Sigmoid colon (tissue), 7 donors: ENCODE measurements around the gene TLE2. TPM values are rescaled to one million over a fixed set of nuclear protein-coding genes. Genes with fewer than 3 reads are reported as not detected.
A peak's percentile ranks its signal among the peaks of the same experiment; 100 is the strongest.

Experiments
- DNase-seq: peaks from one replicate; pipeline ENCODE4 v3.0.0-alpha.2; 2019
- H3K27ac ChIP-seq, 4 donors: fragments of 200-600 bp; sonication (generic); one replicate each; pipeline ENCODE4 v1.5.1; 2016 to 2019; ENCODE audit warnings: mild to moderate bottlenecking in 1 of 4
- H3K27me3 ChIP-seq, 3 donors: fragments of 200-600 bp; sonication (generic); one replicate each; pipeline ENCODE4 v1.5.1; 2019; ENCODE audit warnings: mild to moderate bottlenecking in 1 of 3
- H3K36me3 ChIP-seq, 4 donors: fragments of 200-600 bp; sonication (generic); one replicate each; pipeline ENCODE4 v1.5.1; 2016 to 2019
- H3K4me1 ChIP-seq, 4 donors: fragments of 200-600 bp; sonication (generic); one replicate each; pipeline ENCODE4 v1.5.1; 2017 to 2019
- H3K4me3 ChIP-seq, 4 donors: fragments of 200-600 bp; sonication (generic); one replicate each; pipeline ENCODE4 v1.5.1; 2017 to 2019; ENCODE audit warnings: mild to moderate bottlenecking in 2 of 4, moderate library complexity in 1 of 4
- H3K9me3 ChIP-seq, 4 donors: fragments of 200-600 bp in 3 of 4; sonication (generic) in 3 of 4; one replicate each; pipeline versions ENCODE4 v1.5.1 to v1.6.1; 2013 to 2019
- EP300 ChIP-seq, 4 donors: sonication (generic); formaldehyde crosslinking; IDR thresholded peaks; one replicate each; pipeline ENCODE4 v1.6.1; 2017; ENCODE audit warnings: antibody characterized with exemption in 4 of 4
- POLR2A ChIP-seq, 2 donors: fragments of 450-650 bp; IDR thresholded peaks; one replicate each; pipeline ENCODE4 v1.6.1; 2016; ENCODE audit warnings: antibody characterized with exemption in 2 of 2, mild to moderate bottlenecking in 2 of 2, moderate library complexity in 2 of 2
- POLR2AphosphoS5 ChIP-seq, 4 donors: sonication (generic); formaldehyde crosslinking; IDR thresholded peaks; one replicate each; pipeline ENCODE4 v1.6.1; 2017; ENCODE audit warnings: antibody characterized with exemption in 4 of 4
- WGBS, 2 donors: extraction: QIAGEN DNeasy Blood & Tissue Kit; methylation state at CpG; one replicate each; pipeline ENCODE4 v1.1.7; 2013; 5-methylcytosine and 5-hydroxymethylcytosine counted together
- intact Hi-C: fragments of 100-400 bp; cut with DNase I; formaldehyde crosslinking; loops from one replicate; pipeline ENCODE4 v1.15.1; 2023
- polyA plus RNA-seq, 3 donors: library from polyadenylated mRNA; stranded (reverse); fragments of 200-250 nt; gene quantifications; one replicate each; pipeline ENCODE4 v1.2.3, GENCODE V29; 2013
- total RNA-seq, 4 donors: library from RNA; depleted of rRNA; stranded (reverse); fragments of >200 nt; gene quantifications; one replicate each; pipeline ENCODE4 v1.1.0, GENCODE V29; 2016
- TF ChIP-seq, protein P1 (sequence below), 4 experiments: fragments of 450-650 bp in 3 of 4; fragments of 200-600 bp in 1 of 4; IDR thresholded peaks; one replicate each; pipeline ENCODE4 v1.5.1; 2016 to 2019; ENCODE audit warnings: antibody characterized with exemption in 4 of 4, mild to moderate bottlenecking in 3 of 4, moderate library complexity in 2 of 4
- donor health status: healthy with polysubstance abuse.
- donor health status: Bipolar disorder and iron deficiency.
- donor health status: healthy.

Gene TLE2
- total RNA-seq, result 10 to 100 TPM; 27.8 to 66.5 (median 47.3) TPM
- 10 to 100 TPM; 10.9 to 20.9 (median 14.4) TPM for polyA plus RNA-seq

GRCh38 chr19:3029065-3029923 is at the start of gene TLE2:
Gene TLE2, minus strand, starts transcription at chr19:3029280. Its CDS starts 376 bp downstream, at chr19:3028904.
- DNase-seq, result no peak
- Histone ChIP-seq H3K4me3 (peak within 1 kb of the TSS; percentile 67 to 87 (median 76)), H3K27ac (peak within 1 kb of the TSS; percentile 59 to 77 (median 70)), H3K4me1 (peaks cover 0 to 19% (median 18%) of the 10 kb centered on the region in 4 donors), H3K36me3 (peaks cover 0 to 3% (median 0%) of the 10 kb centered on the region in 4 donors), H3K27me3 (no peaks in the 10 kb centered on the region), H3K9me3 (no peaks in the 10 kb centered on the region)
- WGBS, 2 donors, result 2 to 3% methylated on average over 85 of the region's 85 CpGs
- no peak for TF ChIP-seq POLR2AphosphoS5 (IDR thresholded peaks at IDR 0.05)
- TF ChIP-seq POLR2A (IDR thresholded peaks at IDR 0.05), result no peak
- TF ChIP-seq EP300 (IDR thresholded peaks at IDR 0.05), result no peak
- TF ChIP-seq, protein P1, sequence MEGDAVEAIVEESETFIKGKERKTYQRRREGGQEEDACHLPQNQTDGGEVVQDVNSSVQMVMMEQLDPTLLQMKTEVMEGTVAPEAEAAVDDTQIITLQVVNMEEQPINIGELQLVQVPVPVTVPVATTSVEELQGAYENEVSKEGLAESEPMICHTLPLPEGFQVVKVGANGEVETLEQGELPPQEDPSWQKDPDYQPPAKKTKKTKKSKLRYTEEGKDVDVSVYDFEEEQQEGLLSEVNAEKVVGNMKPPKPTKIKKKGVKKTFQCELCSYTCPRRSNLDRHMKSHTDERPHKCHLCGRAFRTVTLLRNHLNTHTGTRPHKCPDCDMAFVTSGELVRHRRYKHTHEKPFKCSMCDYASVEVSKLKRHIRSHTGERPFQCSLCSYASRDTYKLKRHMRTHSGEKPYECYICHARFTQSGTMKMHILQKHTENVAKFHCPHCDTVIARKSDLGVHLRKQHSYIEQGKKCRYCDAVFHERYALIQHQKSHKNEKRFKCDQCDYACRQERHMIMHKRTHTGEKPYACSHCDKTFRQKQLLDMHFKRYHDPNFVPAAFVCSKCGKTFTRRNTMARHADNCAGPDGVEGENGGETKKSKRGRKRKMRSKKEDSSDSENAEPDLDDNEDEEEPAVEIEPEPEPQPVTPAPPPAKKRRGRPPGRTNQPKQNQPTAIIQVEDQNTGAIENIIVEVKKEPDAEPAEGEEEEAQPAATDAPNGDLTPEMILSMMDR (IDR thresholded peaks at IDR 0.05), result no peak
- intact Hi-C loops, result no loop called here

GRCh38 chr19:3075605-3076431 is 46.7 kb upstream of the TLE2 start:
- TF ChIP-seq EP300 (IDR thresholded peaks at IDR 0.05) (no peak), POLR2AphosphoS5 (IDR thresholded peaks at IDR 0.05) (no peak)
- TF ChIP-seq, protein P1 (IDR thresholded peaks at IDR 0.05), result peak; percentile 91 to 96 (median 94)
- Histone ChIP-seq H3K27me3 (no peaks in the 10 kb centered on the region), H3K4me1 (peaks cover 0 to 17% (median 13%) of the 10 kb centered on the region in 4 donors), H3K27ac (no peak overlapping the region), H3K9me3 (no peaks in the 10 kb centered on the region), H3K36me3 (no peaks in the 10 kb centered on the region), H3K4me3 (no peak overlapping the region)
- DNase-seq, result no peak
- WGBS, 2 donors, result 6 to 14% methylated on average over 41 of the region's 41 CpGs
- intact Hi-C loops, result loop anchor here (1.0 to 5.0 kb wide), 3 partner anchors 28 to 113 kb away; no protein-coding TSS in a partner anchor

GRCh38 chr19:3073931-3074595 is 45.0 kb upstream of the TLE2 start:
- Histone ChIP-seq H3K36me3 (no peaks in the 10 kb centered on the region), H3K27ac (no peak overlapping the region), H3K9me3 (no peaks in the 10 kb centered on the region), H3K4me1 (peaks cover 0 to 11% (median 8%) of the 10 kb centered on the region in 4 donors), H3K27me3 (no peaks in the 10 kb centered on the region), H3K4me3 (no peak overlapping the region)
- 58 to 72% methylated on average over 8 of the region's 8 CpGs for WGBS, 2 donors
- TF ChIP-seq POLR2A (IDR thresholded peaks at IDR 0.05) (no peak), POLR2AphosphoS5 (IDR thresholded peaks at IDR 0.05) (no peak), EP300 (IDR thresholded peaks at IDR 0.05) (no peak)
- TF ChIP-seq, protein P1 (IDR thresholded peaks at IDR 0.05), result no peak
- no peak for DNase-seq
- intact Hi-C loops, result loop anchor here (2.0 kb wide), 1 partner anchor 111 kb away; no protein-coding TSS in a partner anchor

DNA sequence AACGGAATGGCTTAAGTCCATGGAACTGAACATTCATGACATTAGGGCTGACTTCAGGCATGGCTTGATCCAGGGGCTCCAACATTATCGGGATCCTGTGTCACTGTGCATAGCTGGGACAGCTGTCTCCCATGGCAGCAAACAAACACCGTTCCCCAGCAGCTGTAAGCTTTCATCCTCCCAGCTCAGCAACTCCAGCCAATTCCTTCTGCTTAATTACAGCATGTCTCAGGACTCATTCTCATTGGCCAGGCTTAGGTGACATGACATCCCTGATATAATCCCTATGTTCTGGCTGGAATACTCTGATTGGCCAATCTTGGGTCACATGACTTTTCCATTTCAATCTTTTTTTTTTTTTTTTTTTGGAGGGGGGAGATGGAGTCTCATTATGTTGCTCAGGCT is 44.1 kb upstream of the TLE2 start:
- peak; percentile 85 for DNase-seq
- no peaks in the 10 kb centered on the region for H3K36me3 ChIP-seq
- intact Hi-C loops, result no loop called here
- TF ChIP-seq POLR2A (IDR thresholded peaks at IDR 0.05) (no peak), POLR2AphosphoS5 (IDR thresholded peaks at IDR 0.05) (peak in 3 of 4 donors; percentile 22 to 48 (median 26))
- H3K4me3 ChIP-seq, result no peak overlapping the region
- H3K9me3 ChIP-seq, result no peaks in the 10 kb centered on the region
- no peaks in the 10 kb centered on the region for H3K27me3 ChIP-seq
- 24 to 54% methylated on average over 3 of the region's 3 CpGs for WGBS, 2 donors
- no peak overlapping the region for H3K27ac ChIP-seq
- H3K4me1 ChIP-seq, result peaks cover 0 to 11% (median 8%) of the 10 kb centered on the region in 4 donors
